HG03342 (cell line): ENCODE measurements around the gene OLR1.
"Not testable (repeated sequence)": the region's sequence is repeated elsewhere in the genome, so short reads cannot be mapped to it uniquely, and the experiment has no call there.

ENCODE experiments used
- ATAC-seq: cut with Tn5 transposase; IDR thresholded peaks from one replicate; pipeline ENCODE4 v1.9.1; 2021; ENCODE audit warnings: mild to moderate bottlenecking, moderate library complexity; ENCODE audit not compliant: unreplicated experiment

Gene OLR1

DNA sequence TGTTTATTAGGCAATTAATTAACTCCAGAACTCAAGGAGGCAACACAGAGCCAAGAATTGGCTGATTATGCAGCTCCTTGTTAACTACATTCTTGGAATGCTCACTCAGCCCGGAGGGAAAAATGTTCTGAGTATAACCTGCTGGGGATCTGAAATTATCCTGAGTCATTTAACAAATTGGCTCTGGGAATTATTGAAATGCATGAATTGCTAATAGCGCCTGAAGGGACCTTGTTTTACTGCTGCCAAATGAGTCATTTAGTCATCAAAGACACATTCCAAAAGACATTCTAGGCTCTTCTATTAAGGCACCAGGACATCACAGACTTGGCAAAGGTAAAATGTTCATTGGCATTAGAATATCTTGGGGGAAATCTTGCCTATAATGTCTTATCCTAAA is 19.9 kb upstream of the OLR1 start:
- ATAC-seq: no peak

DNA sequence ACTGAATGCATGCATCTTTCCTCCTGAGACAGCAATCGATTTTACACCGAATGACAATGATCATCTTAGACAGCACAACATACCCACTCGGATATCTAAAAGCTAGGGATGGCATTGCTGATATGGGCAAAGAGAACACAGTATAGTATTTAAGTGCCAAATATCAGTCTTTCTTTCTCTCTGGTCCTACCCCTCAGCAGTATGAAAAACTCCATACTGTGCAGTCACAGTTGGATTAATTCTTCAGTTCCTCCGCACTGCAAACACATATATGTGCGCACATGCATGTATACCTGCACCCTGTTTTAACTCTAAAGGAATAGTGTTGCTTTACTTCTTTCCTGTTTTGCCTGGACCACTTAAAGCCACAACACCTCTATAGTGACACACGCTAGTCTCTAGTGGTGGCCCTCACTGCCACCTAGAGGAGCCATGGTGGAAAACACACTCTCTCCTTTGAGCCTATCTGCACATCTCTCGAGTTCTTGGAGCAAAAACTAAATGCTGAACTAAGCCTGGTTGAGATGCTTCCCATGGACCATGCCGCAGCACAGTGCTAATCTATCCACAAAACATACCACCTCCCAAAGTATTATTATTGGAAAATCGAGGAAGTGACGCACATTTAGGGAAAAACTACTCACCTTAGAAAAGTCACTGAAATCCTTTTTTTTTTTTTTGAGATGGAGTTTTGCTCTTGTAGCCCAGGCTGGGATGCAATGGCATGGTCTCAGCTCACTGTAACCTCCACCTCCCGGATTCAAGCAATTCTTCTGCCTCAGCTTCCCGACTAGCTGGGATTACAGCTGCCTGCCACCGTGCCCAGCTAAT is 18.8 kb upstream of the OLR1 start:
- ATAC-seq: peak; percentile 97

DNA sequence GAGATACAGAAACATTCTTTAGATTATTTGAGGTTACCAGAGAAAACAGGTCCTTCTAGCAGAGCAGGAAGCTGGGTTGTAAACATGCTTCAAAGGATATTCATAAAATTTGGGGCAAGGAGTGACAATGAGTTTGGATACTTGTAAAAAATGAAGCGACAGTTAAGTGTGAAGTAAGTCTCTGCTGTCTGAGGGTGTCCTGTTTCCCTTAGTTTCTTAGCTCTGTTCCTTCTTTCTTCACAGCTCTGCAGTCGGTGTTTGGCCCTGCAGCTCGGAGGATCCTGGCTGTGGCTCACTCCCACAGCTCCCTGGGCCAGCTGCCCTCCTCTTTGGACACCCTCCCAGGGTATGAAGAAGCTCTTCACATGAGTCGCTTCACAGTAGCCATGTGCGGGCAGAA is 17.7 kb upstream of the OLR1 start:
- ATAC-seq: no peak

DNA sequence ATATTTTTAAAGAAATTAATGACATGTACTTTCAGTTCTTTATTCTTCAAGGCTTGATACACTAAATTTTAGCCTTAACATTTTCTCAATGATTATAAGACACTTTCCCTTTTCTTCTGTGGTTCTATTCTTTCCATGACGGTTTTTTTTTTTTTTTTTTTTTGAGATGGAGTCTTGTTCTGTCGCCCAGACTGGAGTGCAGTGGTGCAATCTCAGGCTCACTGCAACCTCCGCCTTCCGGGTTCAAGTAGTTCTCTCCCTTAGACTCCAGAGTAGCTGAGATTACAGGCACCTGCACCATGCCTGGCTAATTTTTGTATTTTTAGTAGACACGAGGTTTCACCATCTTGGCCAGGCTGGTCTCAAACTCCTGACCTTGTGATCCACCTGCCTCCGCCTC is 15.0 kb upstream of the OLR1 start:
- not testable (repeated sequence) for ATAC-seq

DNA sequence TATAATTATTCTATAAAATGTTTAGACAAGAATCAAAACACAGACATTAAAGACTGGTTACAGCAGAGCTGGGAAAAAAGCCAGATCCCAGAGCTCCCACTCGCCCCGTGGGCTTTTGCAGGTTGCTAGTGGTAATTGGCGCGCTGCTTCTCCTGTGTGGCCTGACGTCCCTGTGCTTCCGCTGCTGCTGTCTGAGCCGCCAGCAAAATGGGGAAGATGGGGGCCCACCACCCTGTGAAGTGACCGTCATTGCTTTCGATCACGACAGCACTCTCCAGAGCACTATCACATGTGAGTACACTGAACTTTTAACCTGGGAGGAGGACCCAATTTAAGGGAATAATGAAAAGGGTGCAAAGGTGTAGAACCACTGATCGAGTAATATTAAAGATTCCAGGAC is 14.4 kb upstream of the OLR1 start:
- ATAC-seq: no peak

DNA sequence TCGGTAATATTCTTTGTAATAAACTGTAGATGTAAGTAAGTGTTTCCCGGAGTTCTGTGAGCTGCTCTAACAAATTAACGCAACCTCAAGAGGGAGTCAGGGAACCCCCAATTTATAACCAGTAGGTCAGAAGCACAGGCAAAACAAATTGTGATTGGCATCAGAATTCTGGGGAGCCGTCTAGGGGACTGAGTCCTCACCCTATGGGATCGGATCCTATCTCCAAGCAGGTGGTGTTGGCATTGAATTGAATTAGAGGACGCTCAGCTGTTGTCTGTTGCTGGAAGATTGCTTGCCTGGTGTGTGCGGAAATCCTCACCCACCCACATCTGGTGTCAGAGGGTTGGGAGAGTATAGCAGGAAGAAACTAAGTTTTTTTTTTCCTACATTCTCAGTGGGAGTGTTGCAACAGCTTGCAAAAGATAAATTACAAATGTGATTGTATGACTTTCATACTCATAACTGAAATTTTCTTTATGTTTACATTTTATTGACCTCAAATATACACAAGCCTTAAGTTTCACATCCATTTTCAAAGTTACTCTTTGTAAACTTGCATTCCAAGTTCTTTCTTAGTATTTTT is 12.4 kb upstream of the OLR1 start:
- ATAC-seq: no peak

- ATAC-seq: no peak
These were observed 10.6 kb upstream of the OLR1 start for GRCh38 chr12:10182354-10183049.

DNA sequence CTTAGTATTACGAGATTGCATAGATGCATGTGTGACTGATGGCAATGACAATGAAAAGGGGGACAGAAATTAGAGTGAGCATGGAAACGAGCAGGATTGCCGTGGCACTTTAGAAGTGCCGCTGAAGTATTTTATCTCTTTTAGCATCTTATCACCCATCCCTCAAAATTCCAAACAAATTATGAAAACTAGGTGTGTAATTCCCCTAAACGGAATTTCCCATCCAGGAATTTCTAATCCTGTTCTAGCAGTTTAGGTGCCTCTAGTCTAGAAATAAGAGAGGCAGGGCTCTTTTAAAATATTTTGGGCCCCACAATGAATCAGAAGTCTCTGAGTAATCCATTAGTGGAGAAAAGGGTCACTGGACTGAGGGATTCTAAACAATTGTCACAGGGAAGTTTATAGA is 7.8 kb upstream of the OLR1 start:
- ATAC-seq: no peak

DNA sequence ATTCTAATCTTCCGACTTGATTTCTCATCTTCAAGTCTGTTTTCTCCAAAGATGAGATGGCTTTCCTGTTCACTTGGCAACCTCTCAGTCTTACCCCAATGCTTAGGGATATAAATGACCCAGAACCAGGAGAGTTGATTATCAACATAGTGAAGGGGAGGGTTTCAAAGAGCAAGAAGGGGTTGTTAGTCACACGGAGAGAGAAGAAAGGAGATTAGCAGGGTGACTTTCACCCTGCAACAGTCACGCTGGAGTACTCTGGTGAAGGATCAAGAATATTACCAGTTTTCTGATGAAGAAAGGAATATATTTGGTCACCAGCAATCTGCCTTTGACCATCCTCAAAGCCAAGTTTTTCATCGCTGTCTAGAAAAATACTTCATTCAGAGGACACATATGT is 6.9 kb upstream of the OLR1 start, which contains the start of gene TMEM52B:
Gene TMEM52B (plus strand): TSS at position 212 of the 400 bp plus-strand sequence. CDS start 543 bp downstream, outside the sequence.
- no peak for ATAC-seq

DNA sequence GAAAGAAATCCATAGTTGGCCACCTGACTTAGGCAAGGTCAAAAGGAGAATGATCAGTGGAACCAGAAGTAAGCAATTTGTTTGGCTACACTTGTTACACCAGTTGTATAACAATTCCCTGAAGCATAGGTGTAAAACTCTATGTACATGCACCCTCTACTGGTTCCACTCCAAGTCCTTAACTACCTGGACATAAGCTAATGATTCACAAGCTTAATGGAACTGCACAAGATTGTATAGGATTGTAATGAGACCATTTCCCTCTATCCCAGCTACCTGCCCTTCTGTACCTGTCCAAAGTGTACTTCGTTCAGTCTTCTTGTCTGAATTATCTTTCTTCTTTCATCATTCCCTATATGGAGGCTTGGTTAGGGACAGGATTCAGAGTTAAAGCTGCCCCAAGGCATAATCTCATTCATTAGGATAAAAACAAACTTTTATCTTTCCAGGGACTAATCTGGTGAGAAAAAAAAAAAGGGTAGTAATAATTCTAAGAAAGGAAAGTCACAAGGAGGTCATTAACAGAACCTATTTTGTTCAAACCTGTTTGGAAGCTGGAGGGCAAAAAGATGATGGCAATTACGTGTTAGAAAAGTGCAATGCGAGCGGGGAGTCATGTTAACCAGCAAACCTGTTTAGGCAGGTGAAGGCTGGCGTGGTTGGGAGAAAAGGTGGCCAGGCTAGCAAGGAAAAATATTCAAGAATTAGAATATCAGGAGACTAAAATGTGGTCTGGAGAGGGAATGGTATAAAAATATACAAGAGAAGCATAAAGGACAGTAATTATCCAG is 4.1 kb upstream of the OLR1 start:
- ATAC-seq: no peak

GRCh38 chr12:10174986-10175614 is 3.2 kb upstream of the OLR1 start:
- no peak for ATAC-seq

- ATAC-seq: no peak
These were observed 1.7 kb downstream of the OLR1 start for GRCh38 chr12:10170216-10170615.

DNA sequence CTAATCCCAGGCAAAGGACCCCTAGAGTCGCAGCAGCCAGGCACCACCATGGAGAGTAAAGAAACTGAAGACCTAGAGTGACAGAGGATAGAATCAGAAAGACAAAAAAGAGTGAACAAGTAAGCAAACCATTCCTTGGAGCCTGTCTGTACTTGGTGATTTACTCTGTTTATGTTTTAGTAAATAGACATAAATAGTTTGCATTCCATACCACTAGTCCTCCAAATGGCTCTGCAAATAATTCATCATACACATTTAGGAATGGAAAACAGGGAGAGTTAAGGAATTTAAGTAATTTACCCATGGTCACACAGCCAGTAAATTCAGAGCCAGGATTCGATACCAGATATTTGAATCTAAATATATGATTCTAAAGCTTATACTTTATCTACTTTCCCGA is 2.8 kb downstream of the OLR1 start:
- no peak for ATAC-seq

- no peak for ATAC-seq
These were observed 4.3 kb downstream of the OLR1 start for GRCh38 chr12:10167599-10167998.

DNA sequence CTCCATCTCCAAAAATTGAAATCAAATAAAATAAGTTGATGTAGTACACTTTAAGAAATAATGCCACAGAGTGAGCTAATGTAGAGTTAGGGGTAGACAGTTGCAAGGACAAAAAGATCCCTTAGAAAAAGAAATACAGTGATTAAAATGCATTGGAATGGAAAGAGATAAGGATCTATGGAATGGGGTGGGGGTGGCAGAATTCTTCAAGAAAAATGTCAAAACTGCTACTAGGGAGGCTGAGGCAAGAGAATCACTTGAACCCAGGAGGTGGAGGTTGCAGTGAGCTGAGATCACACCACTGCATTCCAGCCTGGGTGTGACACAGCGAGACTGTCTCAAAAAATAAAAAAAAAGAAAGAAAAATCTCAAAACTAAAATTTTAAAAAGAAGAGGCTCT is 6.5 kb downstream of the OLR1 start:
- ATAC-seq: no peak

DNA sequence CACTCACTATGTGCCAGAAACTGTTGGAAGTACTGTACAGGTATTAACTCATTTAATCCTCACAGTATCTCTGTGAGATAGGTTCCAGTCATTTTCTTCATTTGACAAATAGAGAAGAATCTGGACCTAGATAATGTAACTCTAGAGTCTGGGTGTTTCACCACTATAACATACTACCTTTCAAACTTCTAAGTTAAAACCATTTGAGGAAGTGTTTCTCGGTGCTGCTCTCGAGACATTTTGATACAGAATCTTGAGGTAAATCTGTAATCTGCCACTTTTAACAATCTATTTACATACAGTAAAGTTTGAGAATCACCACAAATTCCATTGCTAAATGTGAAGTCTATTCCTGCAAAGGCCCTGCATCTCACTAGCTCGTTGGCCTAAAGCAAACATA is 8.8 kb downstream of the OLR1 start:
- no peak for ATAC-seq

- ATAC-seq: no peak
These were observed 11.1 kb downstream of the OLR1 start for GRCh38 chr12:10160617-10161385.

- ATAC-seq: no peak
These were observed 12.7 kb downstream of the OLR1 start for GRCh38 chr12:10159280-10159679.

DNA sequence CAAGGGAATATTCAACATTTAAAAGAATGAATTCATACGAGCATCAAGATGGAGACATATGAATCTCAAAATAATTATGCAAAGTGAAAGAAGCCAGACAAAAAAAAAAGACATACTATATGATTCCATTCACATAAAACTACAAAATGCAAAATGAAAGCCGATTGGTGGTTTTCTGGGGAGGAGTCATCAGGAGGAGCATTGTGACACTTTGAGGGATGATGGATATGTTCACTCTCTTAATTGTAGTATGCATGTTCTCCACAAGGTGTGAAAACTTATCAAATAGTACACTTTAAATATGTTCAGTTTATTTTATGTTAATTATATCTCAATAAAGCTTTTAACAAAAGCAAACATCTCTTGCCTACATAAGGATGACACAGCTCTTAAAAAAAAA is 13.5 kb downstream of the OLR1 start:
- no peak for ATAC-seq

DNA sequence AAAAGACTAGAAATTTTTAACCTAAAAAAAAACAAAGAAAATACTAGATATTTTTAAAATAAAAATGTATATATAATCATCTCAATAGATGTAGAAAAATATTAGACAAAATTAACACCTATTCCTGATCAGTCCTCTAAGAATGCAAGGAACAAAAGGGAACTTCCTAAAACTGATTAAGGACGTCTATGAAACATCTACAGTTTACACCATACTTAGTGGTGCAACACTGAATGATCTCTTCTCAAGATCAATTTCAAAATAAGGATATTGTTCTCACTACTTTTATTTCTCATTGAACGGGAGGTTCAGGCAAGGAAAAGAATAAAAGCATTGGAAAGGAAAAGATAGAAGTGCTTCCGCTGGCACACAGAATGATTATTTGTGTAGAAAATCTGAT is 16.0 kb downstream of the OLR1 start:
- no peak for ATAC-seq
